ENCODE measurements around the gene SLC35B1.

SLC35B1 gene

GRCh38 chr17:49723423-49723822, 15.7 kb upstream of the SLC35B1 start:
- ATAC-seq (ENCODE audit: low read depth) (no peak), DNase-seq (ENCODE audit: low spot score) (no peak)
- H3K36me3 ChIP-seq (ENCODE audit: low read depth) = peaks cover 3% of the 10 kb centered on the region; the same call in 1 of the 2 replicates
- H3K27me3 ChIP-seq (ENCODE audit: insufficient read depth, poor library complexity, severe bottlenecking) = no peaks in the 10 kb centered on the region
- H3K4me1 ChIP-seq (ENCODE audit: insufficient read depth, poor library complexity, severe bottlenecking) = no peaks in the 10 kb centered on the region
- no peak overlapping the region for H3K4me3 ChIP-seq (ENCODE audit: severe bottlenecking)
- no peak overlapping the region for H3K27ac ChIP-seq (ENCODE audit: poor library complexity, severe bottlenecking)
- no peak for TF ChIP-seq CTCF (IDR thresholded peaks at IDR 0.05; ENCODE audit: poor library complexity, severe bottlenecking)
- H3K9me3 ChIP-seq (ENCODE audit: severe bottlenecking) = no peaks in the 10 kb centered on the region

- TF ChIP-seq CTCF (IDR thresholded peaks at IDR 0.05; ENCODE audit: poor library complexity, severe bottlenecking) = no peak
- Histone ChIP-seq H3K27ac (ENCODE audit: poor library complexity, severe bottlenecking) (no peak overlapping the region), H3K4me3 (ENCODE audit: severe bottlenecking) (no peak overlapping the region), H3K27me3 (ENCODE audit: insufficient read depth, poor library complexity, severe bottlenecking) (no peaks in the 10 kb centered on the region), H3K4me1 (ENCODE audit: insufficient read depth, poor library complexity, severe bottlenecking) (no peaks in the 10 kb centered on the region), H3K9me3 (ENCODE audit: severe bottlenecking) (no peaks in the 10 kb centered on the region), H3K36me3 (ENCODE audit: low read depth) (peaks cover 13% of the 10 kb centered on the region)
- DNase-seq (ENCODE audit: low spot score) = no peak
- no peak for ATAC-seq (ENCODE audit: low read depth)
Observed at GRCh38 chr17:49722066-49722465, 14.3 kb upstream of the SLC35B1 start.

GRCh38 chr17:49717371-49717861, 9.7 kb upstream of the SLC35B1 start:
- Histone ChIP-seq H3K27me3 (ENCODE audit: insufficient read depth, poor library complexity, severe bottlenecking) (no peaks in the 10 kb centered on the region), H3K36me3 (ENCODE audit: low read depth) (peaks cover 19% of the 10 kb centered on the region)

GRCh38 chr17:49716668-49717364, 9.1 kb upstream of the SLC35B1 start:
- TF ChIP-seq CTCF (IDR thresholded peaks at IDR 0.05; ENCODE audit: poor library complexity, severe bottlenecking) = no peak
- Histone ChIP-seq H3K27me3 (ENCODE audit: insufficient read depth, poor library complexity, severe bottlenecking) (no peaks in the 10 kb centered on the region), H3K4me3 (ENCODE audit: severe bottlenecking) (no peak overlapping the region), H3K36me3 (ENCODE audit: low read depth) (peaks cover 19% of the 10 kb centered on the region), H3K27ac (ENCODE audit: poor library complexity, severe bottlenecking) (no peak overlapping the region), H3K9me3 (ENCODE audit: severe bottlenecking) (no peaks in the 10 kb centered on the region), H3K4me1 (ENCODE audit: insufficient read depth, poor library complexity, severe bottlenecking) (no peaks in the 10 kb centered on the region)
- DNase-seq (ENCODE audit: low spot score) = no peak
- ATAC-seq (ENCODE audit: low read depth) = no peak

More at GRCh38 chr17:49717371-49717861, 9.7 kb upstream of the SLC35B1 start:
- H3K4me1 ChIP-seq (ENCODE audit: insufficient read depth, poor library complexity, severe bottlenecking) = no peaks in the 10 kb centered on the region
- H3K9me3 ChIP-seq (ENCODE audit: severe bottlenecking) = no peaks in the 10 kb centered on the region
- no peak for TF ChIP-seq CTCF (IDR thresholded peaks at IDR 0.05; ENCODE audit: poor library complexity, severe bottlenecking)
- DNase-seq (ENCODE audit: low spot score) (no peak), ATAC-seq (ENCODE audit: low read depth) (no peak)
- H3K27ac ChIP-seq (ENCODE audit: poor library complexity, severe bottlenecking) = no peak overlapping the region
- no peak overlapping the region for H3K4me3 ChIP-seq (ENCODE audit: severe bottlenecking)

- no peak for ATAC-seq (ENCODE audit: low read depth)
- Histone ChIP-seq H3K4me3 (ENCODE audit: severe bottlenecking) (no peak overlapping the region), H3K27ac (ENCODE audit: poor library complexity, severe bottlenecking) (no peak overlapping the region), H3K9me3 (ENCODE audit: severe bottlenecking) (no peaks in the 10 kb centered on the region), H3K4me1 (ENCODE audit: insufficient read depth, poor library complexity, severe bottlenecking) (no peaks in the 10 kb centered on the region), H3K27me3 (ENCODE audit: insufficient read depth, poor library complexity, severe bottlenecking) (no peaks in the 10 kb centered on the region), H3K36me3 (ENCODE audit: low read depth) (peaks cover 19% of the 10 kb centered on the region)
- DNase-seq (ENCODE audit: low spot score) = no peak
- no peak for TF ChIP-seq CTCF (IDR thresholded peaks at IDR 0.05; ENCODE audit: poor library complexity, severe bottlenecking)
Observed at GRCh38 chr17:49715717-49716279, 8.0 kb upstream of the SLC35B1 start.

Measured in RWPE2 (cell line).